ENCODE results near the gene SYNM.

The SYNM gene

DNA sequence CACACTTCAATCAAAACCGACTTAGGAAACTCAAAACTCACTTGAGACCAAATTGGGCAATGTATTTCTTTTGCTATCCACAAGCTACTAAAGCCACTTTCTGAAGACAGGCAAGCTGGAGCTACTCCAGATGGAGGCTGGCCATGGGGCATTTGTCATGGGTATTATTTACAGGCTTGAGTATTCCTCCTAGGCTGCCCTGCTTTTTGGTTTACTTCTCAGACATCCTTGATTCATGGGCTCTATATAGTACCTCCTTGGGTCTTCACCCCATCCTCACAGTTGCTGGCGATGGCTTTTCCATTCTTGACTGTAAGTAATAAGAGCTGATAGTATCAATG is 18.6 kb upstream of the SYNM start:
- DNase-seq = no peak

DNA sequence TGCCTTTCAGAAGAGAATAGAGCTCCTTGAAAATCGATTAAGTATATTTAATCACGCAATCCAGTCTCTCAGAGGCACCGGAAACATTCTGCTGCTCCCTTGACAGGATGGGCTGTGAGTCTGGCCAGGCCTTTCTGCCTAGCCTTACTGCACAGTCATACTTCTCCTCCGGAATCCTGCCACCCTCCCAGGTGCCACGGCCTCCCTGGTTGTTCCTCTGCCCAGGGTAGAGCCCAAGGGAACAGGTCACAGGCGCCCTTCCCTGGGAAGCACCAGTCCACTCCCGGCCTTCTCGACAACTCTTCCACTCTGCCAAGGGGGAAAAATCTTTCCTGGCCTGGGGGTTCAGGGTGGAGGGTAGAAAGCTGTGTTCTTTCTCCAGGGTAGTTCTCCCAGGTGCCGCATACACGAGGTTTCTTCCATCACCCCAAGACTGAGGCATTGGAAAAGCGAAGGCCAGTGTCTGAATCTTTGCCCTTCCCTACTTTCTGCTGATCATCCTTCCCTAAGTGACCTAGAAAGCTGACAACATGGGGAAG is 17.4 kb upstream of the SYNM start:
- DNase-seq = no peak

DNA sequence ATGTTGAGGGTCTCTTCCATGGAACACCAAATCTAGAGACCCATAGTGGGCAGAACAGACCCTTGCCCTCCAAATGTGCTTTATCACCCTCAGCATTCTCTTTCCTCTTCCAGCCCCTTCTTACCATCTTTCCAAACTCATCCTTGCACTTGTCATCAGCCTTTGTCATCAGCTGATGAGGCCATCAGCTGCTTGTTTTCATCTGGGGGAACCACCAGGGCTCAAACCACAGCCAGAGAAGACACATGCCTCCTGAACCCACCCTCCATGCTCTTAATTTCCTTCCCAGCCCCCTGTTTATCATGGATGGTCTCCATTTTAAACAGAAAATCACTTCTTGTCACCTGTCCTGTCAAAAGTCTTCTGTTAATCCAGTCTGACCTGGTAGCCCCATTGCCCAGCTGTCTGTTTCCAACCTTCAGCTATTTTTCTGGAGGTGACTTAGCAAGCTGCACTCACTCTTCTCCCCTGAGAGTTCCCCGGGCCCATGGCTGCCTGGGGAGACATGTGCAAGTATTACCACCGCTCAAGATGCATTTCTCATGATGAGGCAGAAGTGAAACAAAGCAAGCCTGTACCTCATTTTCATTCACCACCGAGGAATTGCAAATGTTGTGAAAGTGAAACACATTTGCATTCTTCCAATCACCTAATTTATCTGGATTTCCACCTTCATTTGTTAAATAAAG is 14.7 kb upstream of the SYNM start:
- DNase-seq = no peak

DNA sequence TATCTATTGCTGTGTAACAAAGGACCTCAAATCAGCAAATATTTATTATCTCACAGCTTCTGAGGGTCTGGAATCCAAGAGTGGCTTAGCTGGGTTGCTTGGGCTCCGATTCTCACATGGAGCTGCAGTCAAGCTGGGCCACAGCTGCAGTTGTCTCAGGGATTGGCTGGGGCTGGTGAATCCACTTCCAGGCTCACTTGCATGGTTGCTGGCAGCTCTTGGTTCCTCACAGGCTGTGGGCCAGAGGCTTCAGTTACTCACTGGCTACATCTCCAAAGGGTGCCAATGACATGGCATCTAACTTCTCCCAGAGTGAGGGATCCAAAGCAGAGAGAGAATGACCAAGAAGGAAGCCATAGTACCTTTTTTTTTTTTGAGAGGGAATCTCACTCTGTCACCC is 13.9 kb upstream of the SYNM start:
- DNase-seq = no peak

DNA sequence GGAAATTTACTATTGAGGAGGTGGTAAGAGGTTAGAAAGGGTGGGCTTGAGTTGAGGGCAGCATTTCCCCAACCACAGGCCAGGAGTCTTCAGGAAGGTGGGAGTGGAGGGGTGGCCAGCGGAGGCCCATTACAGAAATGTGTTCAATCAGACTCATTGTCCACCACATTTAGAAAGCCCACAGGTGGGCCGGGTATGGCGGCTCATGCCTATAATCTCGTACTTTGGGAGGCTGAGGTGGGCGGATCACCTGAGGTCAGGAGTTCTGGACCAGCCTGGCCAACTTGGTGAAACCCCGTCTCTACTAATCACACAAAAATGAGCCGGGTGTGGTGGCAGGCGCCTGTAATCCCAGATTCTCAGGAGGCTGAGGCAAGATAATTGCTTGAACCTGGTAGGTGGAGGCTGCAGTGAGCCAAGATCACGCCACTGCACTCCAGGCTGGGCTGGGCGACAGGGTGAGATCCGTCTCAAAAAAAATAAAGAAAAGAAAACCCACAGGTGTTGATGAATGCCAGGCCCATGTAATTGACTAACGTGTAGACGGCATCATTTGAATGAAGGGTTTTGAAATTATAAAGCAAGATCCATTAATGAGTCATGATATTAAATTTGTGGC is 12.2 kb upstream of the SYNM start:
- DNase-seq = no peak

DNA sequence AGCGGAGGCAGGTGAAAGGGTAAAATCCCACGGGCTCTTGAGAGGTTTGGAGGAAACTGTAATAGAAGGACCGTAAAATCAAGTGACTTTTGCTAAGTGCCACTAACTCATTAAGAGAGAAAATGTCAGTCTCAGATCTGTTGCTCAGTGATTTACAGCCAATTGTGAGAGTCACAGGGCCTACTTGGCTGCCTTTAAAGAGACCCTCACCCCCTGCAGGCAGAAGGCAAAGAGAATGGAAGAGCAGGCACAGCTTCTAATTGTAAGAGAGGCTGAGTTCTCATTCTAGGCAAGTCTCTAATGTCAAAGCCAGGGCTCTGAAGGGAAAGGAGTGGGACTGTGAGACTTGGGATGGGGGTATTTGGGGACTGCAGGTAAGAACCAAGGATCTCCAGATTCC is 9.3 kb upstream of the SYNM start:
- DNase-seq = no peak

DNA sequence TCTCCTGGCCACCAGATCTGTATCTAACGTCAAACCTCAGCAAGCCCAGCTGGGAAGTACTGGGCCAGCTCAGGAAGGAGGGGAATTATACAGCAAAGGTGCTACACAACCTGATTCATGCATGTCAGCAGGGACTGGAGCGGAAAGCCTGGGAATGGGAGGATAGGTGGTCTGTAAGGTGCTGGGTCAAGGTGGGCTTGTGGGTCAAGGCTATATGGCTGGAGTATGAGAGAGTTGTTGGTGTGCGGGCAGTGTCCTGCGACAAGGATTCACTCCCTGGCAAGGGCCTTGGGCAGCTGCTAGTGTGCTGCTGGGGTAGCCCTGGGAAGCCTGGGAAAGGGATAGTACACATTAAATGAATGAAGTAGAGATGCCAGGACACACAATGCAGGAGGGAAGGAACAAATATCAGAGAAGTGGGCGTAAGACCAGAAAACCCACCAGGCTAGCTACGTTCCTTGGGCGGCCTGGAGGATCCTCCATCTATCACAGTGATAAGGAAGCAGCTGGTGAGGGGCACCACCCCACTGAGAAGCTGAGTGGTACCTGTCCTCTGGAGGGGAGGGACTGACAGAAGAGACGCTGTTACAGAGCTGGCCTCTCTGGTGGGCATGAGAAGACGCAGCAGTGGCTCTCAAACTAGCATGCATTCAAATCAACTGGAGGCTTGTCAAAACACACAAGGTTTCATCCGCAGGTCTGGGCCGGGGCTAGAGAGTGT is 8.5 kb upstream of the SYNM start:
- DNase-seq = no peak

DNA sequence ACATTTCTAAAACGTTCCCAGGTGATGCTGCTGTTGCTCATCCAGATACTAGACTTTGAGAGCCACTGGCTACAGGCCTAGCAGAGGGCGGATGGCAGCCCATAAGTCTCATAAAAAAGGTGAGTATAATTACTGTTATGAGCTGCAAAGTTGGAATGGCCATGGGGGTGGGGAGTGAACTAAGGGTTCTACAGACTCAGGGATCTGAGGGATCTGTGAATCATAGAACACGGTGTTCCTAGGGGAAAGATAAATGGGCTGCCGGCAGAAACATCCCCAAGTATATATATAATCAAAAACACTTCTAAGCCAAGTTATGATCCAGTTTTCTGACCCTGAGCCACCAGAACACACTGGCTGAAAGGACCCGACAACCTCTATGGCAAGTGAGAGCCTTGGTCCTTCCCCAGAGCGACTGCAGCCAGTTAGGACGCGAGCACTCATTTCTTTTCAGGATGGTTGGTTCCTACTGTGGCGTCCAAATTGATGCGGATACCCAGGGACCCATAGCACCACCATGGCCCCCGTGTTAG is 7.9 kb upstream of the SYNM start:
- DNase-seq = no peak

DNA sequence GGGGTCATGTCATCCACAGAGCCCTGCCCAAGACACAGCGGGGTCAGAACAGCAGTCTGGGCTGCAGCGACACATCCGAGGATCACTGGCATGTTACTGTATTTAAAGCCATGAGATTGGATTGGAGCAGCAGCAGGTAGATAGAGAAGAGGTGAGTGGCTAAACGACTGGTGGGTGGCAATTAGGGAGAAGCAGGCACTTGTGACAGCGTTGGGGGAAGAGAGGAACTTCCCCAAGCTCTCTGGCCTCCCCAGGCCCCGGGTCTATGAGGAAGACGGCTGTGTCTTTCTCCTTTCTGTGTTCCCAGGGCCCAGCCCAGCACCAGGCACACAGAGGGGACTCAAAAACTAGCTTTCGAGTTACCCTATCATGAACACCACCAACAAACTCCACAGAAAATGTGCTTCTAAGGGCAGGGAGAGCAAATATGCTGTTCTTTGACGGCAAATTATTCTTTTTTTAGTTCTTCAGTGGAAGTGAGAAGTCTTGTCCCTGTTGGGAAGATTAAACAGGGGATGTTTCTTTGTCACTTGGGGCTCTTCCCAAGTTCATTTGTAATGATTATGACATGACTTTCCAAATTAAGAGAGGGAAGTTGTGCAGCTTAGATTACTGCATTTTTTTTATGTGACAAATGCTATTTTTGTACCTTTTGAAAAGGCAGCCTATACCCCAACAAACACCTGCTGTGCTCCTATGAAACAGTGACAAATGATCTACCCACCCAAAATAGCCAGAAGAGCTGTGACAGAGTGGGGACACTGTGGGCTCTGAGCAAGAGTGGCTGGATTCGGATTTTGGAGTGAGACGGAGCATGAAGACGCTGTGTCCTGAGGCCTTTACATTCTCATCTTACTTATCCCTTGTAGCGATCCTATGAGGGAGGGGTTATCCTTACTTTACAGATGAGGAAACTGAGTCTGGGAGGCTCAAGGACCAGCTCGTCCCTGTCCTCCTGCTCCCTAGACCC is 7.2 kb upstream of the SYNM start:
- no peak for DNase-seq

DNA sequence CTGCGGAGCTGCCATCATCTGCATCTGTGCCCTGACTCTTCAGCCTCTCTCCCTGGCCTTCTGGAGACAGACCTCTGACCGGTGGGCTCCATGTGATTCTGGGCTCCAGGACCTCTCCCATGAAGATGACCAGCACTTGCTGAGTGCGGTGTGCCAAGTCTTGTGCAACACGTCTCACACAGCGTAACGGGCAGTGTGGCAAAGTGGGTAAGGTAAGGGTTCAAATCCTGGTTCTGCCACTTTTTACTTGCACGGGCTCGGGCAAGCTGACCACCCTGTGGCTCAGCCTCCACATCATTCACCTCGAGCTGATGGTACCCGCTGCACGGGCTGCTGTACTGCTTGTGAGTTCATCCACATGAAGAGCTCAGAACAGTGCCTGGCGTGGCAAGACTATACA is 6.5 kb upstream of the SYNM start:
- DNase-seq = no peak

DNA sequence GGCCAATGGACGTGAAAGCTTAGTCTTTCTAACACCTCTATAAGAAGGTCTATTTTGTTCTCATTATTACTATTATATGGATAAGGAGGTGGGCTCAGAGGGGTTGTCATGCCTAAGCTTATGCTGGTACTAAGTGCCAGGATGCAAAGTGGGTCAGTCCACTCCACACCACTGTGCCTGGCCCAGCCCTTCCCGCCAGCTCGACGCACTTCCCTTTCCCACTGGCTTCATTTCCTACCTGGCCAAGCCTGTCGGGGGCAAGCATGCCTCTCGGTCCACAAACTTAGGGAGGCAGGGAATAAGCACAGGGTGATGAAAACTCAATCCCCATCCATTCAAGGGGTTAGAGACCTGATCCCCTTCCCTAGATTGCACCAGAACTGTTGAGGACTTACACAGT is 5.9 kb upstream of the SYNM start:
- no peak for DNase-seq

DNA sequence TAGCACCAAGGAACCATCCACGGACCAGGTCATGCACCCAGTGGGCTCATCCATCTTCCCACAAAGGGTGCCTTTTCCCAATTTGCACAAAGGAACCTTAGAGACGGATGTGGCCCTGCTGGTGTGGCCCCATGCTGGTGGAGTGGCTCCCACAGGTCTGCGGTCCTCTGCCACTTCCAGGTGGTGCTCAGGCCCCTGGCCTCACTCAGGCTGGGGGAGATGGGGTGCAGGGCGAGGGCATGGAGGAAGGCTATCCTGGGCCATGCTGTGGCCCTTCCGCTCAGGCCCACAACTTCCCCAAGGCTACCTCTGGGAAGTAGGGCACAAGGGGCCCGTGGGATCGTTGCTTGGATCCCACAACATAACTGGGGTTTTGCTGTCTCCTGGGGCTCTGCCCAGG is 5.2 kb upstream of the SYNM start:
- no peak for DNase-seq

DNA sequence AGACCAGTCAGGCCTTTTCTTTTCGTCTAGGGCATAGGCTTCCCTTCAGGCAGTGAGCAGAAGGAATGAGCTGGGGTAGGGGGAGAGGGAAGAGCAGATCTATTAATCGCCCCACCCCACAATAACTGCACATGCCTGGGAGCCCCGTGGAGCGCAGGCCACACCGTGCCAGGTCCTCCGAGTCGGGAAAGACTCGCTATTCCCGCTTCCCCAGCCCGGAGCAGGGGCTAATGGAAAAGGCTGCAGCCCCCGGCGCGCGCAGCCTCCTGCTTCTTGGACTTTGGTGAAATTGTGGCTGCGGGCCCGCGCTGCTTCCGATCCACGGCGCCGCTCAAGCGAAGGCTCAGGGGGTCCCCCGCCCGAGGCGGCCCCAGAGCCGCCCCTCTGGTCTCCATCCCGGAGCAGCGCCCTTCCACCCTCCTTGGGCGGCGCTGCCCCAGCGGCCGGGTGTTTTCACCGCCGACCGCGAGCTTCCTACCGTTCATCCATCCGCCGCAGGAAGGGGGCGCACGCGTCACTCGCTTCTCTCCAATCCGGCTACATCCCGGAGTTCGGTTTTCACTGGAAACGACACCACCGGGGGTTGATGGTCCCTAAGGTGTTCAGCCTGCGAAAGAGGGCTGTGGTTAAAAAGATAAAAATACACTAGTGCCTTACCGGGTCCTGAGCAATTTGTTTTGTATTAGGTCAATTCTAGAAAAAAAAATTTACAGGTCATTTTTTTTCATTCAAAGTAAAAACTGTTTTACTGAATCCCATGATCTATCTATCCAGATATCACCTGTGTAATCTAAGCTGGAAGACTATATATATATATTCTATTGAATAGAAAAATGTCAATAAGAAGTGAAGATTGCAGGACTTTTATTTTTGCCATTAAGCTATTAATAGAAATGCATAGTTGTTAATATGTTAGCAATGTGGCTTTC is 4.4 kb upstream of the SYNM start:
- peak; percentile 85 for DNase-seq

DNA sequence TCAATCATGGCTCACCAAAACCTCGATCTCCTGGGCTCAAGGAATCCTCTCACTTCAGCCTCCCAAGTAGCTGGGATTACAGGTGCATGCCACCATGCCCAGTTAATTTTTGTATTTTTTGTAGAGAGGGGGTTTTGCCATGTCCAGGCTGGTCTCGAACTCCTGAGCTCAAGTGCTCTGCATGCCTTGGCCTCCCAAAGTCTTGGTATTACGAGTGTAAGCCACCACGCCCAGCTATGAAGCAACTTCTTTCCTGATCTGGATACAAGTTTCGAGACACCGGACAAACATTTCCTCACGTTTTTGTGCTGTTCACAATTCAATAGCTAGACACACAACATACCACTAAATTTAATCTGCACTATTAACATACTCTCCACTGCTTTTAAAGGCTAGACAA is 3.4 kb upstream of the SYNM start:
- no peak for DNase-seq

DNA sequence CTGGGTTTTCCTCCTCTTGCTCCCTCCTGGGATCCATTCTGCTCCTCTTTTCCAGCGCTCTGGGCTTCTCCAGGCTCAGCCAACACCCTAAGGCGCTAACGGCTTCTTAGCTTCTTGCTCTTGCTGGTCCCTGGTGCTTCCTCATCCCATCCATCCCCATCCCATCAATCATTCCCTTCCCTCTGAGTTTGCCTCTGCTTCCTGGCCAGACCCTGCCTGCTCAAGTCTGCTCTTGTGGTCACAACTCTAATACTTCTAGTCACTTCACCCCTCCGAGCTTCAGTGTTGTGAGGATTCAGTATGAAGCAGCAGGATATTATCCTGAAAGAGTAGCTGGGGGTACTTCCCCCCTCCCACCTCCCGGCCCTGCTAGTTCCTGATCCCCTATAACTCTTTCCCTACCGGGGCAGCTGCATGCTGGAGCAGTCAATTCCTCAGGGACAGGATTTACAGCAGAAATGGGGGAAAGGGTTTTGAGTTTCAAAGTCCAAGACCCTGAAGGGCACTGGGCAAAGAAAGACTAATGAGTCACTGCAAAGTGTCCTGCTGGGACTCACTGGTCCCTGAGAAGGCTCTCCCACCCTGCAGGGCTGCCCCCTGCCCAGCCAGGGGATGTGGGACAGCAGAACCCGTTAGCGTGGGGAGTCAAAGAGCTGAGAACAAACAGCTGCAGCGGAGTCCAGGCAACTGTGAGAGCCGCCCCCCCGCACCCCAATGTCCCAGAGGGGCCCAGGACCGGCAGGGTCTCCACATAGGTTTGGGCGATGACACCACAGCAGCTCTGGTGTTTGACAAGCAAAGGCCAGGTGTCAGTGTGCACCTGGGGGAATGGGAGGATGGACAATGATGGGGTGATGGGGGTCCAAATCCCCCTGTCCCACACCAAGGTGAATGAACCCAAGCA is 2.3 kb upstream of the SYNM start:
- DNase-seq = no peak

DNA sequence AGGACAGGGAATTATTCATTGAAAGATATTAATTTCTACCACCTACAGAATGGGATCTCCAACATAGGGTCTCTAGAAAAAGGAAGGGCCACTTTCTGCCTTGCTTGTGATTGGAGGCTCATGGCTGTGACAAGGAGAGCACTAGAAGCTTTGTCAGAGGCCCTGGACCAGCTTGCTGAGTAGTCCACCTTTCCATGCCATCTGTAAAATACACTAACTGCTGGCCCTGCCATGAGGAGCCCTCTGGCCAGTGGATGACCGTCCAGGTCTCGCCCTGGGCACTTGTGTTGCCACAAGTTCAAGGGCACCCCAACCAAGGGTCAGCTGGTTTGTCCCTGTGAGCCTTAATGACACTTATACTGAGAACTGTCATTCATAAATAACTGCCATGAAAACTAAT is 1.6 kb upstream of the SYNM start:
- DNase-seq = no peak

DNA sequence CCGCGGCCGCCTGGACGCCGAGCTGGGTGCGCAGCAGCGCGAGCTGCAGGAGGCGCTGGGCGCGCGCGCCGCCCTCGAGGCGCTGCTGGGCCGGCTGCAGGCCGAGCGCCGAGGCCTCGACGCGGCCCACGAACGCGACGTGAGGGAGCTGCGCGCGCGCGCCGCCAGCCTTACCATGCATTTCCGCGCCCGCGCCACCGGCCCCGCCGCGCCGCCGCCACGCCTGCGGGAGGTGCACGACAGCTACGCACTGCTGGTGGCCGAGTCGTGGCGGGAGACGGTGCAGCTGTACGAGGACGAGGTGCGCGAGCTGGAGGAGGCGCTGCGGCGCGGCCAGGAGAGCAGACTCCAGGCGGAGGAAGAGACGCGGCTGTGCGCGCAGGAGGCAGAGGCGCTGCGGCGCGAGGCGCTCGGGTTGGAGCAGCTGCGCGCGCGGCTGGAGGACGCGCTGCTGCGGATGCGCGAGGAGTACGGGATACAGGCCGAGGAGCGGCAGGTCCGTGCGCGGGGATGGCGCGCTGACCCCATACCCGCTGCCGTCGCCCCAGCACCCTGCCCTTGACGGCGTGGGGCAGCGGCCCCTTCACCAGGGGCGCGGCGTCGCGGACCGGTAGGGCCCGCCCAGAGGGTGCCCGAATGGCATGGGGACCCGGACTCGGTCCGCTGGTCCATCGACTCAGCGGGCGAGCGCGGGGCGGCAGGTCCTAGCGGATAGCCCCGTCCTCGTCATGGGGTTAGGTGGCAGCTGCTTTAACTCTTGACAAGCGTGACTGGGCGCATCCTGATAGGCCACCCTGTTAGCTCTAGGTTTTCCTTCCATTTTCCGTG is 848 bp downstream of the SYNM start:
- peak; percentile 86 for DNase-seq

DNA sequence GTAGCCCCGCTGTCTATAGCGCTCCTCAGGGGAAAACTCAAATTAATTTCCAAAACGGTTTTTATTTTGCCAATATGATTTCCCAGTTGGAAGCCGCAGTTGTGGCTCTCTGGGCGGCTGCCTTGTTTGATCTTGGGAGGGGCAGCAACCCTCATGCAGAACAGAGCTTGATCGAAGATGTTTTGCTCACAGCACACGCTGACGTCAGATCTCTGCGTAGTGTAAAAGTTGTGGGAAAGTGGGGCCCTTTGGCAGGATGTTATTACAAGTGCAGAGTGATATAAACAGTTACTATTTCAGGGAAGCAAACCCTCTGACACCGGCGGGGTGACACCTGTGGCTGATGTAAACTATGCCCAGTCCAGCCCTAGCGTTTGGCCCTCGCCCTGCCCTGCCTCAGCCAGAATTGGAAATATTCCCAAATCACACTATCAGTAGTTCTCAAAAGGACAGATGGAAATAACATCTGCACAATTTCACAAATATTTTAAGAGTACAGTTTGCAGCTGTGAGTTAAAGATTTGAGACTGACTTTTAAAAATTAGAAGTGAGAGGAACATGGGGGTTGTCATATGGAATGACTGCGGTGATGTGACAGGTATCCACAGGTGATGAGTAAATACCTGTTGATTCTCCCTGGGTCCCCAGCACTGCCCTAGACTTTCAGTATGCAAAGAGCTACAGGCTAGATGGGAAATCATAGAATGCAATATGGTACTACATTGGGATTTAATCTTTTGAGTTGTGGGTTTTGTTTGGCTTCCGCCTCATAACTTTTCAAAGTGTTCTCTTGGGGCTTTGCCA is 1.7 kb downstream of the SYNM start:
- no peak for DNase-seq

DNA sequence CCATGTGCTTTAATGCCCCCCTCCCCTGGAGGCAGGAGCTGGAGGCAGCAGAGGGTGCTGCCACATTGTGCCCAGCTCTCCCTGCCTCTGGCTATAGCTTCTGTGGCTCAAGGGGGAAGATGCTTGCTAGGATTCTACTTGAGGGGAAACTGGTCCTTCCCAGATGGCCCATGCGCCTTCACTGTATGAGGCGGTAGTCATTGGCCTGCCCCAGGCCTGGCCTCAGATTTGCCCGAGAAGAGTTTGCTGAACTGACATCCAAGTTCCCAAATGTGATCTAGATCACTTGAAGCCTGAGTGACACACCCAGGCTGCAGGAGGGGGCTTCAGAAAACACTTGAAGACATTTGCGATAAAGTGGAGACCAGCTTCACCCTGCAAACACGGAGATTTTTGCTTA is 4.1 kb downstream of the SYNM start:
- DNase-seq = no peak

Measured in DMS53 (cell line).